ENCODE results near the gene PLAGL1. TPM values are rescaled to one million over a fixed set of nuclear protein-coding genes. Genes with fewer than 3 reads are reported as not detected.
"Not testable (repeated sequence)": the region's sequence is repeated elsewhere in the genome, so short reads cannot be mapped to it uniquely, and the experiment has no call there.

The PLAGL1 gene
- 10 to 100 TPM; 13.4 to 16.3 TPM for total RNA-seq

GRCh38 chr6:144008120-144008811 lies at the start of gene PLAGL1:
PLAGL1 (minus strand) TSS chr6:144008259; CDS start chr6:143948136, 60,123 bp downstream.
- intact Hi-C loops (cut with micrococcal nuclease), result no loop called here
- ChIA-PET CTCF (interaction anchor here (1.2 to 1.5 kb wide), 2 partner anchors 65 to 66 kb away, joined by 3 to 6 read pairs; no protein-coding TSS in a partner anchor), POLR2A (interaction anchor here (0.9 kb wide), 1 partner anchor 55 kb away, joined by 3 read pairs; no protein-coding TSS in a partner anchor)
- Mint-ChIP-seq H3K4me1 (ENCODE audit: low read depth) (peaks cover 13% of the 10 kb centered on the region), H3K27ac (no peak within 1 kb of the TSS), H3K36me3 (peaks cover 2% of the 10 kb centered on the region), H3K9me3 (no peaks in the 10 kb centered on the region), H3K27me3 (peaks cover 10% of the 10 kb centered on the region), H3K4me3 (peak within 1 kb of the TSS; percentile 62)
- DNase-seq, result peak; percentile 31

- Mint-ChIP-seq H3K9me3 (no peaks in the 10 kb centered on the region), H3K4me3 (peak overlapping the region; percentile 69), H3K4me1 (ENCODE audit: low read depth) (peaks cover 27% of the 10 kb centered on the region), H3K27me3 (no peaks in the 10 kb centered on the region), H3K27ac (peak overlapping the region; percentile 90), H3K36me3 (no peaks in the 10 kb centered on the region)
- intact Hi-C loops (cut with micrococcal nuclease), result loop anchor here (1.0 to 2.0 kb wide), 3 partner anchors 9 to 40 kb away; partner anchors contain the start of gene SF3B5
- POLR2A ChIA-PET, result interaction anchor here (1.5 to 2.8 kb wide), 4 partner anchors 8 to 40 kb away, joined by 7 to 15 read pairs (median 12); partner anchors contain the start of gene SF3B5
- peak; percentile 68 for DNase-seq
- CTCF ChIA-PET, result interaction anchor here (0.6 to 1.9 kb wide), 5 partner anchors 9 to 488 kb away, joined by 3 to 10 read pairs (median 3); no protein-coding TSS in a partner anchor
Observed at GRCh38 chr6:144055121-144055931, 47.3 kb upstream of the PLAGL1 start.

- no peak overlapping the region for H3K4me3 Mint-ChIP-seq
Observed at GRCh38 chr6:144053601-144054000, 45.5 kb upstream of the PLAGL1 start.

GRCh38 chr6:144052488-144052887 lies 44.4 kb upstream of the PLAGL1 start:
- no peak for DNase-seq
- H3K4me3 Mint-ChIP-seq, result no peak overlapping the region
- no peak overlapping the region for H3K27ac Mint-ChIP-seq
- H3K36me3 Mint-ChIP-seq, result no peaks in the 10 kb centered on the region
- ChIA-PET POLR2A (no interaction called here), CTCF (no interaction called here)
- intact Hi-C loops (cut with micrococcal nuclease), result no loop called here
- H3K27me3 Mint-ChIP-seq, result peaks cover 2% of the 10 kb centered on the region
- peaks cover 27% of the 10 kb centered on the region for H3K4me1 Mint-ChIP-seq (ENCODE audit: low read depth)
- no peaks in the 10 kb centered on the region for H3K9me3 Mint-ChIP-seq

More at GRCh38 chr6:144053601-144054000, 45.5 kb upstream of the PLAGL1 start:
- peaks cover 27% of the 10 kb centered on the region for H3K4me1 Mint-ChIP-seq (ENCODE audit: low read depth)
- H3K27ac Mint-ChIP-seq, result no peak overlapping the region
- no peak for DNase-seq
- H3K36me3 Mint-ChIP-seq, result no peaks in the 10 kb centered on the region
- ChIA-PET POLR2A (no interaction called here), CTCF (no interaction called here)
- intact Hi-C loops (cut with micrococcal nuclease), result no loop called here
- H3K9me3 Mint-ChIP-seq, result no peaks in the 10 kb centered on the region
- H3K27me3 Mint-ChIP-seq, result peaks cover 2% of the 10 kb centered on the region

GRCh38 chr6:144049386-144049785 lies 41.3 kb upstream of the PLAGL1 start:
- H3K9me3 Mint-ChIP-seq, result no peaks in the 10 kb centered on the region
- peaks cover 2% of the 10 kb centered on the region for H3K27me3 Mint-ChIP-seq
- ChIA-PET CTCF (no interaction called here), POLR2A (no interaction called here)
- DNase-seq, result no peak
- H3K4me1 Mint-ChIP-seq (ENCODE audit: low read depth), result peaks cover 9% of the 10 kb centered on the region
- H3K27ac Mint-ChIP-seq, result no peak overlapping the region
- H3K4me3 Mint-ChIP-seq, result no peak overlapping the region
- intact Hi-C loops (cut with micrococcal nuclease), result no loop called here
- H3K36me3 Mint-ChIP-seq, result peaks cover 1% of the 10 kb centered on the region

- Mint-ChIP-seq H3K27ac (no peak overlapping the region), H3K4me1 (ENCODE audit: low read depth) (no peaks in the 10 kb centered on the region), H3K27me3 (peaks cover 2% of the 10 kb centered on the region), H3K4me3 (no peak overlapping the region), H3K36me3 (peaks cover 1% of the 10 kb centered on the region), H3K9me3 (no peaks in the 10 kb centered on the region)
- no peak for DNase-seq
- ChIA-PET CTCF (interaction anchor here (0.8 kb wide), 1 partner anchor 104 kb away, joined by 3 read pairs; no protein-coding TSS in a partner anchor), POLR2A (no interaction called here)
- intact Hi-C loops (cut with micrococcal nuclease), result no loop called here
Observed at GRCh38 chr6:144047688-144048087, 39.6 kb upstream of the PLAGL1 start.

GRCh38 chr6:144046672-144047071 lies 38.6 kb upstream of the PLAGL1 start:
- CTCF ChIA-PET, result interaction anchor here (1.3 kb wide), 1 partner anchor 107 kb away, joined by 4 read pairs; no protein-coding TSS in a partner anchor
- H3K4me3 Mint-ChIP-seq; H3K9me3 Mint-ChIP-seq; H3K36me3 Mint-ChIP-seq; H3K27ac Mint-ChIP-seq; H3K4me1 Mint-ChIP-seq (ENCODE audit: low read depth); DNase-seq; POLR2A ChIA-PET; H3K27me3 Mint-ChIP-seq; intact Hi-C loops (cut with micrococcal nuclease): not testable (repeated sequence)

- H3K27ac Mint-ChIP-seq; H3K27me3 Mint-ChIP-seq; intact Hi-C loops (cut with micrococcal nuclease); H3K4me1 Mint-ChIP-seq (ENCODE audit: low read depth); H3K4me3 Mint-ChIP-seq; DNase-seq; POLR2A ChIA-PET; H3K36me3 Mint-ChIP-seq; H3K9me3 Mint-ChIP-seq; CTCF ChIA-PET: not testable (repeated sequence)
Observed at GRCh38 chr6:144044989-144045388, 36.9 kb upstream of the PLAGL1 start.

- POLR2A ChIA-PET, result no interaction called here
- no peak overlapping the region for H3K4me3 Mint-ChIP-seq
- H3K27me3 Mint-ChIP-seq, result no peaks in the 10 kb centered on the region
Observed at GRCh38 chr6:144036835-144037195, 28.8 kb upstream of the PLAGL1 start.

GRCh38 chr6:144036064-144036834 lies 28.2 kb upstream of the PLAGL1 start:
- CTCF ChIA-PET, result interaction anchor here (1.5 kb wide), 1 partner anchor 94 kb away, joined by 5 read pairs; no protein-coding TSS in a partner anchor
- intact Hi-C loops (cut with micrococcal nuclease), result loop anchor here (1.0 to 2.0 kb wide), 2 partner anchors 19 to 94 kb away; no protein-coding TSS in a partner anchor
- POLR2A ChIA-PET, result no interaction called here
- DNase-seq, result peak; percentile 28
- Mint-ChIP-seq H3K36me3 (no peaks in the 10 kb centered on the region), H3K27ac (no peak overlapping the region), H3K9me3 (no peaks in the 10 kb centered on the region), H3K4me3 (no peak overlapping the region), H3K27me3 (no peaks in the 10 kb centered on the region), H3K4me1 (ENCODE audit: low read depth) (peaks cover 11% of the 10 kb centered on the region)

More at GRCh38 chr6:144036835-144037195, 28.8 kb upstream of the PLAGL1 start:
- Mint-ChIP-seq H3K27ac (no peak overlapping the region), H3K9me3 (no peaks in the 10 kb centered on the region), H3K36me3 (no peaks in the 10 kb centered on the region), H3K4me1 (ENCODE audit: low read depth) (peaks cover 11% of the 10 kb centered on the region)
- CTCF ChIA-PET, result interaction anchor here (1.5 kb wide), 1 partner anchor 95 kb away, joined by 5 read pairs; no protein-coding TSS in a partner anchor
- DNase-seq, result no peak
- intact Hi-C loops (cut with micrococcal nuclease), result loop anchor here (1.0 to 2.0 kb wide), 2 partner anchors 18 to 95 kb away; no protein-coding TSS in a partner anchor

- Mint-ChIP-seq H3K9me3 (no peaks in the 10 kb centered on the region), H3K27ac (no peak overlapping the region), H3K36me3 (no peaks in the 10 kb centered on the region), H3K4me3 (no peak overlapping the region), H3K4me1 (ENCODE audit: low read depth) (peaks cover 11% of the 10 kb centered on the region), H3K27me3 (no peaks in the 10 kb centered on the region)
- ChIA-PET CTCF (no interaction called here), POLR2A (no interaction called here)
- intact Hi-C loops (cut with micrococcal nuclease), result no loop called here
- no peak for DNase-seq
Observed at GRCh38 chr6:144035416-144035815, 27.4 kb upstream of the PLAGL1 start.

All from activated CD4-positive, alpha-beta memory T cell treated with anti-CD3 and anti-CD28 coated beads for 36 hours (primary cell).